Osteoblast (primary cell): ENCODE results near the gene ZFP90. TPM values are rescaled to one million over a fixed set of nuclear protein-coding genes. Genes with fewer than 3 reads are reported as not detected.

ENCODE experiments used
- DNase-seq: peaks from one replicate; pipeline ENCODE4 v3.0.0; 2011; ENCODE audit warnings: low spot score, mixed read lengths; ENCODE audit not compliant: insufficient read length; ENCODE audit errors: missing footprints
- H2AFZ ChIP-seq: 2 replicates; pipeline ENCODE4 v1.6.0; 2011; ENCODE audit warnings: mild to moderate bottlenecking, low read length
- H3K27ac ChIP-seq: 2 replicates; pipeline ENCODE4 v1.5.1; 2011; ENCODE audit warnings: mild to moderate bottlenecking, low read depth, low read length, moderate library complexity
- H3K27me3 ChIP-seq: 2 replicates; pipeline ENCODE4 v1.6.0; 2012; ENCODE audit warnings: mild to moderate bottlenecking, control low read depth, inconsistent platforms, low read length, moderate library complexity; ENCODE audit not compliant: insufficient read depth
- H3K36me3 ChIP-seq: 2 replicates; pipeline ENCODE4 v1.5.1; 2011; ENCODE audit warnings: mild to moderate bottlenecking, low read length, control low read depth, moderate library complexity; ENCODE audit not compliant: insufficient read depth
- H3K4me1 ChIP-seq: 2 replicates; pipeline ENCODE4 v1.5.1; 2011; ENCODE audit warnings: mild to moderate bottlenecking, low read length, control low read depth, moderate library complexity; ENCODE audit not compliant: insufficient read depth
- H3K4me2 ChIP-seq: 2 replicates; pipeline ENCODE4 v1.6.0; 2011; ENCODE audit warnings: mild to moderate bottlenecking, low read length; ENCODE audit not compliant: insufficient read depth
- H3K4me3 ChIP-seq: fragments of 200-600 bp; sonication (generic); 3 replicates; pipeline ENCODE4 v1.5.1; 2012; ENCODE audit warnings: mild to moderate bottlenecking, low read length, inconsistent platforms; ENCODE audit not compliant: insufficient read depth
- H3K79me2 ChIP-seq: 2 replicates; pipeline ENCODE4 v1.6.0; 2012; ENCODE audit warnings: mild to moderate bottlenecking, low read length, control low read depth, inconsistent platforms; ENCODE audit not compliant: insufficient read depth
- H3K9me3 ChIP-seq: 2 replicates; pipeline ENCODE4 v1.5.1; 2011; ENCODE audit warnings: low read depth, low read length, control low read depth
- H4K20me1 ChIP-seq: 2 replicates; pipeline ENCODE4 v1.6.0; 2012; ENCODE audit warnings: mild to moderate bottlenecking, low read length, control low read depth; ENCODE audit not compliant: insufficient read depth
- CTCF ChIP-seq: IDR thresholded peaks from 2 replicates; pipeline ENCODE4 v1.5.1; 2011; ENCODE audit warnings: mild to moderate bottlenecking, low read depth, low read length, moderate library complexity; ENCODE audit errors: extremely low read depth
- total RNA-seq: library from RNA; depleted of rRNA; stranded (reverse); fragments of >200 nt; gene quantifications from 2 replicates; pipeline ENCODE4 v1.2.3, GENCODE V29; 2012

ZFP90 gene
- total RNA-seq: 39.5 and 41.3 TPM in 2 replicates

GRCh38 chr16:68538880-68539701 lies at the start of gene ZFP90:
ZFP90 (plus strand) TSS chr16:68539291; CDS start chr16:68539793, 502 bp downstream.
- H4K20me1 ChIP-seq: no peaks in the 10 kb centered on the region
- H3K4me1 ChIP-seq: peaks cover 5% of the 10 kb centered on the region
- H3K9me3 ChIP-seq: no peaks in the 10 kb centered on the region
- no peak for TF ChIP-seq CTCF
- peak within 1 kb of the TSS; percentile 96 for H3K4me2 ChIP-seq
- no peaks in the 10 kb centered on the region for H3K27me3 ChIP-seq
- H3K4me3 ChIP-seq: peak within 1 kb of the TSS; percentile 90
- H3K36me3 ChIP-seq: peaks cover 12% of the 10 kb centered on the region
- H3K79me2 ChIP-seq: peaks cover 4% of the 10 kb centered on the region
- peak within 1 kb of the TSS; percentile 100 for H2AFZ ChIP-seq
- DNase-seq: peak; percentile 99
- H3K27ac ChIP-seq: peak within 1 kb of the TSS; percentile 61

GRCh38 chr16:68490358-68490757 lies 48.7 kb upstream of the ZFP90 start:
- H3K27me3 ChIP-seq: peaks cover 4% of the 10 kb centered on the region
- no peaks in the 10 kb centered on the region for H4K20me1 ChIP-seq
- H3K79me2 ChIP-seq: no peaks in the 10 kb centered on the region
- H3K9me3 ChIP-seq: no peaks in the 10 kb centered on the region
- DNase-seq: no peak
- no peaks in the 10 kb centered on the region for H3K36me3 ChIP-seq
- H3K4me2 ChIP-seq: no peak overlapping the region
- H2AFZ ChIP-seq: no peak overlapping the region
- no peaks in the 10 kb centered on the region for H3K4me1 ChIP-seq
- H3K27ac ChIP-seq: no peak overlapping the region
- H3K4me3 ChIP-seq: no peak overlapping the region
- TF ChIP-seq CTCF: no peak

- no peak for DNase-seq
- H3K4me2 ChIP-seq: no peak overlapping the region
- no peaks in the 10 kb centered on the region for H3K79me2 ChIP-seq
- H2AFZ ChIP-seq: no peak overlapping the region
- TF ChIP-seq CTCF: no peak
- H3K27ac ChIP-seq: no peak overlapping the region
- no peaks in the 10 kb centered on the region for H3K9me3 ChIP-seq
- H3K36me3 ChIP-seq: no peaks in the 10 kb centered on the region
- H3K4me3 ChIP-seq: no peak overlapping the region
- H3K4me1 ChIP-seq: no peaks in the 10 kb centered on the region
- no peaks in the 10 kb centered on the region for H4K20me1 ChIP-seq
- peaks cover 4% of the 10 kb centered on the region for H3K27me3 ChIP-seq
These were observed 48.1 kb upstream of the ZFP90 start for GRCh38 chr16:68490829-68491575.

- Histone ChIP-seq H3K79me2 (no peaks in the 10 kb centered on the region), H4K20me1 (no peaks in the 10 kb centered on the region), H3K4me2 (no peak overlapping the region), H2AFZ (no peak overlapping the region), H3K4me3 (no peak overlapping the region), H3K4me1 (no peaks in the 10 kb centered on the region), H3K36me3 (no peaks in the 10 kb centered on the region), H3K9me3 (no peaks in the 10 kb centered on the region), H3K27ac (no peak overlapping the region), H3K27me3 (peaks cover 8% of the 10 kb centered on the region)
- TF ChIP-seq CTCF: no peak
- no peak for DNase-seq
These were observed 47.5 kb upstream of the ZFP90 start for GRCh38 chr16:68491576-68491950.
